HepG2 (cell line): ENCODE results near the gene PLXDC2. TPM values are rescaled to one million over a fixed set of nuclear protein-coding genes. Genes with fewer than 3 reads are reported as not detected.

Experiments used
- ATAC-seq: fragments of 200-7000 bp; cut with Tn5 transposase; 3 replicates; pipeline ENCODE4 v1.9.1; 2020; ENCODE audit warnings: mild to moderate bottlenecking, moderate library complexity
- BruUV-seq: library from RNA; stranded (reverse); fragments of 400-500 nt; replicated peaks from 2 replicates; lab custom pipeline; 2021; lab: Mats Ljungman, UMichigan
- CTCF ChIA-PET: fragments of 300-600 bp; formaldehyde crosslinking; extraction: SDS; loops from one replicate; lab custom pipeline; 2021; ENCODE audit warnings: low total read pairs, inconsistent platforms, low intra/inter-chr PET ratio; lab: Yijun Ruan, JAX
- POLR2A ChIA-PET: fragments of 350-600 bp; sonication (Branson Sonifier 250); formaldehyde crosslinking; loops from one replicate; lab custom pipeline; 2020; ENCODE audit warnings: antibody characterized with exemption, inconsistent platforms; lab: Yijun Ruan, JAX
- DNase-seq: peaks from one replicate; pipeline ENCODE4 v3.0.0-alpha.2; 2015; ENCODE audit warnings: low spot score
- FAIRE-seq: peaks from 3 replicates; lab custom pipeline; 2011; peaks lifted over from hg19 to GRCh38; lab: Jason Lieb, UNC
- H2AFZ ChIP-seq: one replicate; pipeline ENCODE4 v1.6.1; 2011; ENCODE audit warnings: low read length, inconsistent platforms
- H3K27ac ChIP-seq: fragments of 300-600 bp; 3 replicates; pipeline ENCODE4 v1.8.0; 2011; ENCODE audit warnings: mixed run types, mild to moderate bottlenecking, mixed read lengths, low read length, inconsistent platforms; ENCODE audit not compliant: insufficient read depth; ENCODE audit errors: extremely low read length
- H3K27me3 ChIP-seq, 2 experiments: fragments of 200-600 bp in 1 of 2; 2 replicates in 1 of 2; 3 replicates in 1 of 2; pipeline versions ENCODE4 v1.6.0 to v1.8.0; 2011; ENCODE audit warnings: low read length in 2 of 2, mild to moderate bottlenecking in 2 of 2, moderate library complexity in 2 of 2, inconsistent platforms in 1 of 2; ENCODE audit not compliant: insufficient read depth in 2 of 2, control insufficient read depth in 1 of 2
- H3K36me3 ChIP-seq, 2 experiments: fragments of 200-600 bp in 1 of 2; replicated peaks in 1 of 2; 2 replicates in 1 of 2; 3 replicates in 1 of 2; pipeline versions ENCODE4 v1.5.1 to v1.8.0; 2011; ENCODE audit warnings: low read length in 2 of 2, inconsistent platforms in 1 of 2; ENCODE audit not compliant: insufficient read depth in 2 of 2, control insufficient read depth in 1 of 2
- H3K4me1 ChIP-seq: 2 replicates; pipeline ENCODE4 v1.5.1; 2012; ENCODE audit warnings: low read length, inconsistent platforms; ENCODE audit not compliant: insufficient read depth
- H3K4me2 ChIP-seq: 2 replicates; pipeline ENCODE4 v1.6.0; 2011; ENCODE audit warnings: low read depth, low read length, inconsistent platforms
- H3K4me3 ChIP-seq, 3 experiments: fragments of 200-600 bp in 1 of 3; sonication (generic), shearing (Covaris generic) in 1 of 3; replicated peaks in 1 of 3; 2 replicates each; pipeline ENCODE4 v1.5.1; 2011 to 2016; ENCODE audit warnings: low read length in 3 of 3, inconsistent platforms in 2 of 3, low read depth in 2 of 3, mild to moderate bottlenecking in 2 of 3, control low read depth in 1 of 3, mixed read lengths in 1 of 3; ENCODE audit not compliant: insufficient read depth in 1 of 3
- H3K79me2 ChIP-seq: one replicate; pipeline ENCODE4 v1.6.1; 2011; ENCODE audit warnings: low read length, inconsistent platforms; ENCODE audit not compliant: insufficient read depth
- H3K9ac ChIP-seq: 2 replicates; pipeline ENCODE4 v1.6.0; 2011; ENCODE audit warnings: mild to moderate bottlenecking, low read depth, low read length, inconsistent platforms; ENCODE audit not compliant: insufficient read depth
- H3K9me3 ChIP-seq: 2 replicates; pipeline ENCODE4 v1.5.1; 2012; ENCODE audit warnings: mild to moderate bottlenecking, low read length
- H4K20me1 ChIP-seq: 2 replicates; pipeline ENCODE4 v1.6.0; 2011; ENCODE audit warnings: inconsistent platforms, mild to moderate bottlenecking, low read length, moderate library complexity; ENCODE audit not compliant: insufficient read depth
- FOXK2 ChIP-seq: fragments of 450-650 bp; IDR thresholded peaks from 2 replicates; pipeline ENCODE4 v1.6.1; 2016
- HMG20A ChIP-seq: IDR thresholded peaks from 2 replicates; pipeline ENCODE4 v1.6.1; 2016; ENCODE audit warnings: borderline replicate concordance
- KDM5B ChIP-seq: sonication (generic); formaldehyde crosslinking; IDR thresholded peaks from 2 replicates; pipeline ENCODE4 v1.4.0; 2020; ENCODE audit warnings: missing genetic modification reagents, mild to moderate bottlenecking, borderline replicate concordance
- MAFF ChIP-seq: IDR thresholded peaks from 2 replicates; pipeline ENCODE4 v1.6.1; 2011; ENCODE audit warnings: low read depth, low read length, improper control_type of control experiment
- MAFK ChIP-seq, 2 experiments: IDR thresholded peaks in 1 of 2; conservative IDR thresholded peaks in 1 of 2; 2 replicates each; pipeline ENCODE4 v1.6.1; 2011; ENCODE audit warnings: improper control_type of control experiment in 2 of 2, low read length in 2 of 2
- PHF8 ChIP-seq: sonication (generic); formaldehyde crosslinking; IDR thresholded peaks from 2 replicates; pipeline ENCODE4 v1.5.0; 2020; ENCODE audit warnings: missing genetic modification reagents
- ZBTB21 ChIP-seq: sonication (generic); formaldehyde crosslinking; IDR thresholded peaks from 2 replicates; pipeline ENCODE4 v1.4.0; 2020; ENCODE audit warnings: missing genetic modification reagents
- ZBTB25 ChIP-seq: IDR thresholded peaks from 2 replicates; pipeline ENCODE4 v1.6.1; 2018; ENCODE audit warnings: missing genetic modification reagents
- ZNF207 ChIP-seq: fragments of 450-650 bp; IDR thresholded peaks from 2 replicates; pipeline ENCODE4 v1.6.1; 2016; ENCODE audit warnings: antibody characterized with exemption, borderline replicate concordance
- ZNF841 ChIP-seq: sonication (generic); formaldehyde crosslinking; IDR thresholded peaks from 2 replicates; pipeline ENCODE4 v1.8.1; 2023; ENCODE audit warnings: missing genetic modification reagents, borderline replicate concordance
- WGBS: methylation state at CpG from one replicate; pipeline ENCODE4 v1.1.6; 2017; ENCODE audit warnings: low lambda C conversion rate; 5-methylcytosine and 5-hydroxymethylcytosine counted together
- in situ Hi-C: cut with HindIII; loops from 2 replicates; pipeline ENCODE4 v1.10.0; 2017; ENCODE audit warnings: low pct_unique_long_range_greater_than_20kb; ENCODE audit not compliant: extremely low pct_ligation_motif_present
- intact Hi-C: fragments of 100-400 bp; cut with micrococcal nuclease; formaldehyde crosslinking; loops from one replicate; pipeline ENCODE4 v1.10.0; 2022; ENCODE audit not compliant: unreplicated experiment
- polyA plus RNA-seq, 8 experiments: library from polyadenylated mRNA; depleted of rRNA in 3 of 8; stranded (reverse) in 7 of 8; unstranded in 1 of 8; fragments of >200 nt; fragmentation: Illumina TruSeq in 4 of 8; extraction: Trizol in 4 of 8; gene quantifications; 2 replicates each; pipeline versions ENCODE4 v1.2.1 to v1.2.3, GENCODE V29; 2011 to 2016; ENCODE audit warnings: low read depth in 4 of 8, missing spikeins in 1 of 8, mixed read lengths in 1 of 8; ENCODE audit not compliant: insufficient read depth in 1 of 8
- total RNA-seq, 5 experiments: library from RNA; depleted of rRNA; stranded (reverse); fragments of >200 nt; fragmentation: Illumina TruSeq; extraction: Trizol; gene quantifications; 2 replicates each; pipeline ENCODE4 v1.2.3, GENCODE V29; 2016; ENCODE audit warnings: low read depth in 1 of 5

PLXDC2 gene
- total and polyA plus RNA-seq, 2 of the 13 experiments (the other 11 are each of a cell fraction or from before 2014, with no cell fraction given), result 2.1 to 2.4 TPM

GRCh38 chr10:20173046-20173445, 356.8 kb downstream of the PLXDC2 start (continued):
- TF ChIP-seq KDM5B (CRISPR knock-in tag) (no peak), HMG20A (CRISPR knock-in tag) (no peak), PHF8 (CRISPR knock-in tag) (no peak), ZBTB21 (no peak), ZBTB25 (CRISPR knock-in tag) (no peak), FOXK2 (no peak), ZNF841 (CRISPR knock-in tag) (no peak)

DNA sequence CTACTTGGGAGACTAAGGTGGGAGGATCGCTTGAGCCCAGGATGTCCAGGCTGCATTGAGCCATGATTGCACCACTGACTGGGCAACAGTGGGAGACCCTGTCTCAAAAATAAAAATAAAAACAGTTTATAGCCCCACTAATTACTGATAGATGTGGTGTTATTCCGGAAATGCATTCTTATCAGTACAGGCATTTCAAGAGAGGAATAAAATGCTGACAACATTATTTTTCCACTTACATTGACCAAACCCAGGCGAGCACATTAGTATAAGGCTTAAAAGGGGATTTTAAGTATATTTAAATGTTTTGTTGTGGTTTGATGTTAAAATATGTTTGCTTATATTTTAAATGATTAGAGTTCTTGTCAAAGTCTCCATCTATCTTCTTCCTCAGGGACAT, 359.5 kb downstream of the PLXDC2 start:
- TF ChIP-seq MAFK (conservative IDR thresholded peaks at IDR 0.05 in 1 of 2, IDR thresholded peaks at IDR 0.05 in 1 of 2; ENCODE audit: low read length in 2 of 2) (peak; percentile 75 to 81), ZNF207 (no peak), MAFF (peak; percentile 74)
- no peaks in the 10 kb centered on the region for H3K4me1 ChIP-seq
- no peak overlapping the region for H3K4me2 ChIP-seq
- FAIRE-seq (no peak), ATAC-seq (no peak), DNase-seq (no peak)
- BruUV-seq, result no TSS peak
- intact Hi-C loops, result no loop called here
- no peaks in the 10 kb centered on the region for H3K79me2 ChIP-seq
- ChIA-PET CTCF (no interaction called here), POLR2A (no interaction called here)
- no peak overlapping the region for H2AFZ ChIP-seq
- in situ Hi-C loops, result no loop called here
- no peaks in the 10 kb centered on the region for H3K27me3 ChIP-seq
- WGBS, result 37% methylated on average over 3 of the region's 3 CpGs
- no peaks in the 10 kb centered on the region for H4K20me1 ChIP-seq
- H3K9me3 ChIP-seq, result no peaks in the 10 kb centered on the region
- no peaks in the 10 kb centered on the region for H3K36me3 ChIP-seq
- H3K4me3 ChIP-seq, result no peak overlapping the region
- H3K9ac ChIP-seq, result no peak overlapping the region
- H3K27ac ChIP-seq, result no peak overlapping the region
